ENCODE measurements around the gene FGD2.

Gene FGD2

DNA sequence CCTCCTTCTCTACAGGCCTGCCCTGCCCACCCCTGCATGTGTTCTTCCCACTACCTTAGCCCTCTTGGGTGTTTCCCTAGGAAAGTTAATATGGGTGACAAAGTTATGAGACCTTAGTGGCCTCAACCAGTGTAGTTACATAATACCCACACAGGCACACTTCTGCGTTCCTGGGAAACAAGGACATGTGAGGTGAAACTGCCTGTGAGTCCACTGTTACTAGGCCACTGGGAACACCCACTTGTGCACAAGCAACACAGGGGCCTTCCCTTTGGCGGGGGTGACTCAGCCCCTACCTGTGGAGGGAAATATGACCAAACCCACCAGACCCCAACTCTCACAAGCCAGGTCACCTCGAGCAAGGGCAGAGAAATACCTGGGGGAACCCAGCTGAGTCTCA, 38.2 kb upstream of the FGD2 start:
- H3K4me3 ChIP-seq (ENCODE audit: low read depth, low read length) = no peak overlapping the region
- TF ChIP-seq, protein P1, sequence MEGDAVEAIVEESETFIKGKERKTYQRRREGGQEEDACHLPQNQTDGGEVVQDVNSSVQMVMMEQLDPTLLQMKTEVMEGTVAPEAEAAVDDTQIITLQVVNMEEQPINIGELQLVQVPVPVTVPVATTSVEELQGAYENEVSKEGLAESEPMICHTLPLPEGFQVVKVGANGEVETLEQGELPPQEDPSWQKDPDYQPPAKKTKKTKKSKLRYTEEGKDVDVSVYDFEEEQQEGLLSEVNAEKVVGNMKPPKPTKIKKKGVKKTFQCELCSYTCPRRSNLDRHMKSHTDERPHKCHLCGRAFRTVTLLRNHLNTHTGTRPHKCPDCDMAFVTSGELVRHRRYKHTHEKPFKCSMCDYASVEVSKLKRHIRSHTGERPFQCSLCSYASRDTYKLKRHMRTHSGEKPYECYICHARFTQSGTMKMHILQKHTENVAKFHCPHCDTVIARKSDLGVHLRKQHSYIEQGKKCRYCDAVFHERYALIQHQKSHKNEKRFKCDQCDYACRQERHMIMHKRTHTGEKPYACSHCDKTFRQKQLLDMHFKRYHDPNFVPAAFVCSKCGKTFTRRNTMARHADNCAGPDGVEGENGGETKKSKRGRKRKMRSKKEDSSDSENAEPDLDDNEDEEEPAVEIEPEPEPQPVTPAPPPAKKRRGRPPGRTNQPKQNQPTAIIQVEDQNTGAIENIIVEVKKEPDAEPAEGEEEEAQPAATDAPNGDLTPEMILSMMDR (IDR thresholded peaks at IDR 0.05; ENCODE audit: borderline replicate concordance, insufficient read depth, low read depth, low read length) = no peak

GRCh38 chr6:36967757-36968156, 37.7 kb upstream of the FGD2 start:
- TF ChIP-seq, protein P1 (IDR thresholded peaks at IDR 0.05; ENCODE audit: borderline replicate concordance, insufficient read depth, low read depth, low read length) = no peak
- no peak overlapping the region for H3K4me3 ChIP-seq (ENCODE audit: low read depth, low read length)

GRCh38 chr6:36968266-36968977, 37.0 kb upstream of the FGD2 start:
- H3K4me3 ChIP-seq (ENCODE audit: low read depth, low read length) = no peak overlapping the region
- TF ChIP-seq, protein P1 (IDR thresholded peaks at IDR 0.05; ENCODE audit: borderline replicate concordance, insufficient read depth, low read depth, low read length) = no peak

DNA sequence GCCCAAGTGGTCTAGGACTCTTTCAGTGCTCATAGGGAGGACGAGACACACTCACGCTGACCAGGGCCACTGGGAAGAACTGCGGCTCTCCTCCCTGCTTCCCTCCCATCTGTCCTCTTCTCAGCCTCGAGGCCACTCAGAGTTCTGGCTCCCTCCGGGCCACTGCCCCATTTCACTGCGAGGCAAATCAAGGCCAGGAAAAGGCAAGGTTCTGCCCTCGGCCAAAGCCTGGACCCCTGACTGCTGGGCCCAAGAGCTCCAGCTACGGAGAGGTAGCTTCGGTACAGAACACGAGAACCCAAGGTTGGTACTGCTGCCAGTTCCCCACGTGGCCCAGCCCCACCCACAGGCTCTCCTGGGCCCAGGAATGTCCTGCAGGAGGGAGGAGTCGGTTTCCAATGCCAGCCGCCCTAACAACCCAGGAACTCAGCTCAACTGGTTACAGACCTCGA, 36.2 kb upstream of the FGD2 start:
- no peak overlapping the region for H3K4me3 ChIP-seq (ENCODE audit: low read depth, low read length)
- TF ChIP-seq, protein P1 (IDR thresholded peaks at IDR 0.05; ENCODE audit: borderline replicate concordance, insufficient read depth, low read depth, low read length) = no peak

GRCh38 chr6:36969988-36970891, 35.2 kb upstream of the FGD2 start:
- TF ChIP-seq, protein P1 (IDR thresholded peaks at IDR 0.05; ENCODE audit: borderline replicate concordance, insufficient read depth, low read depth, low read length) = no peak
- H3K4me3 ChIP-seq (ENCODE audit: low read depth, low read length) = no peak overlapping the region

DNA sequence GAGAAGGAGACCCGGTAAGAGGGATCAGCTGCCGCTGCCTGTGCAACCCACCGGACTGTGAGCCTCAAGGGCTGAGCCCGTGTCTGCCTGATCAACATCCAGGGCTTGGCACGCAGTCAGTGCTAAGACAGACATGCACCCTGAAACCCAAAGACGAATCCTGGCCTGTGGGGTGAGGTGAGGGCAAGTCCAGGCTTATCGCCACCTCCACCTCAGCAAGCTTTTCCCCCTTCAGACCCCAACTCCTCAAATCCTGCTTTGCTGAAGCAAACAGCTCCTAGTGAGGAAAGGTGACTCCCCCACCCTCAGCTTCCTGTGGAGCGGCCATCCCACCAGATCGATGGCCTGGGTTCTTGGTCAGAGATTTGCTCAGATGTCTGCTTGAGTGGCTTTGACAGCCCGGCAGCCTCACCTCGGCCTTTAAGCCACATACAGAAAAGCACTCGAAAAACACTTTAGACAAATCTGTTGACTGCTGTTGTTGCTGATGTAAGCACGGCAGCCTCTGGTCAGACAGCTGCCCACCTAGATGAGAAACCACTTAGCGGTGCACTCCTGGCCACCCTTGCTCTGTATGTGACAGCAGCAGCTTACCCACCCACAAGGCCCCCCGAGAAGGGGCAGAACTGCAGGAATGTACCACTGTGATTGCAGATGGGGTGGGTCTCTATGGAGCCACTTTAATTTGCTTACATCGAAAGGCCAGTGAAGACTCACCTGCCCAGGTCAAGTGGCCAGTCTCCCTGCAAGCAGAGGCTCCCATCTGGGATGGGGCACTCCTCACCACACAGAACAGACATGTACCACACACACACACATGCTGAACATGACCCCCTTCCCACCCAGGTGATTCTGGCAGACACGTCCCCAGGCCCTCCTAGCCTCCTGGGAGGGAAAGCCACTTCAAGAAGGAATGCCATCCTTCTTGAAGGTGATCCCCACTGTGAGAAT, 34.3 kb upstream of the FGD2 start:
- TF ChIP-seq, protein P1 (IDR thresholded peaks at IDR 0.05; ENCODE audit: borderline replicate concordance, insufficient read depth, low read depth, low read length) = no peak

More for the DNA sequence above, 34.3 kb upstream of the FGD2 start:
- H3K4me3 ChIP-seq (ENCODE audit: low read depth, low read length) = no peak overlapping the region

Measured in GM12875 (cell line).